ENCODE data around the gene EPHA6. TPM values are rescaled to one million over a fixed set of nuclear protein-coding genes. Genes with fewer than 3 reads are reported as not detected.

Gene EPHA6
- total RNA-seq, 1 experiment from 2014 or later, result 0.61 TPM

DNA sequence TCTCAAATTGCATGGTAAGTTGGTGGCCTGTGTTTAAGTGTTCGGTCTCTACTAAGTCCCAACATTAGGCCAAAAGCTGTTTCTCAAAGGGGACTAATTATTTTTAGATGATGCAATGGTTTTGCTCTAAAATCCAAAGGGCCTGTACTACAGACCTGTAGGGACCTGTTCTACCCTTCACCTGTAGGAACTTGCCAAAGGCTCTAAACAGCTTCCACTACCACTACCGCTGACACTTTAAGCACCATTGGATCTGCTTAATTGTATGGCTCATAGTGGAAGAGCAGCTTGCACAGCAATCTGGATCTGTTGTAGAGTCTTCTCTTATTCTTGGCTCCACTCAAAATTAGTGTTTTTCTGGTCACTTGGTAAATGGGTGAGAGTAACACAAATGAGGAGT, 346.8 kb downstream of the EPHA6 start:
- H3K27me3 Mint-ChIP-seq (ENCODE audit: low read depth), result no peaks in the 10 kb centered on the region
- H3K14ac ChIP-seq (ENCODE audit: insufficient read depth, low read length), result no peak overlapping the region
- H3K18ac ChIP-seq (ENCODE audit: insufficient read length, low read depth, low read length), result no peak overlapping the region
- H3K23me2 ChIP-seq (ENCODE audit: insufficient read length, low read depth, low read length, poor library complexity, severe bottlenecking), result no peaks in the 10 kb centered on the region
- 0 out of 5 replicates have a peak, but pooled peaks cover 0 to 3% of the 10 kb centered on the region in 2 experiments for H3K9me3 Mint-ChIP-seq
- WGBS (ENCODE audit: extremely low coverage, insufficient read length, low lambda C conversion rate), result no CpG with 5 or more reads among the region's 2 CpGs
- no peaks in the 10 kb centered on the region for H3K4me1 ChIP-seq (ENCODE audit: insufficient read depth, low read length)
- H3K4ac ChIP-seq (ENCODE audit: low read depth, low read length), result no peak overlapping the region
- no peak overlapping the region for H2BK15ac ChIP-seq (ENCODE audit: low read depth, low read length)
- H3K36me3 Mint-ChIP-seq (ENCODE audit: insufficient read depth in 1 of 3, low read depth in 3 of 3), result 0 out of 7 replicates have a peak, but pooled peaks cover 0 to 2% (median 0%) of the 10 kb centered on the region in 3 experiments
- no peak overlapping the region for H3K56ac ChIP-seq (ENCODE audit: insufficient read length, low read depth, low read length)
- TF ChIP-seq, protein P1, sequence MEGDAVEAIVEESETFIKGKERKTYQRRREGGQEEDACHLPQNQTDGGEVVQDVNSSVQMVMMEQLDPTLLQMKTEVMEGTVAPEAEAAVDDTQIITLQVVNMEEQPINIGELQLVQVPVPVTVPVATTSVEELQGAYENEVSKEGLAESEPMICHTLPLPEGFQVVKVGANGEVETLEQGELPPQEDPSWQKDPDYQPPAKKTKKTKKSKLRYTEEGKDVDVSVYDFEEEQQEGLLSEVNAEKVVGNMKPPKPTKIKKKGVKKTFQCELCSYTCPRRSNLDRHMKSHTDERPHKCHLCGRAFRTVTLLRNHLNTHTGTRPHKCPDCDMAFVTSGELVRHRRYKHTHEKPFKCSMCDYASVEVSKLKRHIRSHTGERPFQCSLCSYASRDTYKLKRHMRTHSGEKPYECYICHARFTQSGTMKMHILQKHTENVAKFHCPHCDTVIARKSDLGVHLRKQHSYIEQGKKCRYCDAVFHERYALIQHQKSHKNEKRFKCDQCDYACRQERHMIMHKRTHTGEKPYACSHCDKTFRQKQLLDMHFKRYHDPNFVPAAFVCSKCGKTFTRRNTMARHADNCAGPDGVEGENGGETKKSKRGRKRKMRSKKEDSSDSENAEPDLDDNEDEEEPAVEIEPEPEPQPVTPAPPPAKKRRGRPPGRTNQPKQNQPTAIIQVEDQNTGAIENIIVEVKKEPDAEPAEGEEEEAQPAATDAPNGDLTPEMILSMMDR (conservative IDR thresholded peaks at IDR 0.05), result no peak
- H2BK5ac ChIP-seq (ENCODE audit: insufficient read length, low read length), result no peak overlapping the region
- no peak overlapping the region for H3T11ph ChIP-seq (ENCODE audit: low read length)
- H3K79me2 ChIP-seq (ENCODE audit: insufficient read depth, low read length), result no peaks in the 10 kb centered on the region
- no peak overlapping the region for H4K91ac ChIP-seq (ENCODE audit: insufficient read length, low read depth, low read length)
- H3K9ac ChIP-seq (ENCODE audit: extremely low read depth, insufficient read length, low read length), result no peak overlapping the region
- H3K79me1 ChIP-seq (ENCODE audit: insufficient read depth, low read depth, low read length, poor library complexity, severe bottlenecking), result no peaks in the 10 kb centered on the region
- H2AFZ ChIP-seq (ENCODE audit: low read length), result no peak overlapping the region
- no peak overlapping the region for H2BK12ac ChIP-seq (ENCODE audit: insufficient read length, low read depth, low read length)
- no peak overlapping the region for H3K4me3 Mint-ChIP-seq
- no peaks in the 10 kb centered on the region; a peak in 1 of 4 replicates for H3K4me1 Mint-ChIP-seq
- H2BK120ac ChIP-seq (ENCODE audit: low read depth, low read length, poor library complexity, severe bottlenecking), result no peak overlapping the region
- H3K4me2 ChIP-seq (ENCODE audit: insufficient read depth, insufficient read length, low read length), result no peak overlapping the region
- H2BK20ac ChIP-seq (ENCODE audit: low read depth, low read length, poor library complexity, severe bottlenecking), result no peak overlapping the region
- no peak for DNase-seq
- H3K27ac ChIP-seq (ENCODE audit: insufficient read length, low read depth, low read length), result no peak overlapping the region
- H3K27me3 ChIP-seq (ENCODE audit: insufficient read depth, low read length), result no peaks in the 10 kb centered on the region; the same call in 1 of the 2 replicates
- H2AK5ac ChIP-seq (ENCODE audit: insufficient read length, low read length), result no peak overlapping the region
- H3K23ac ChIP-seq (ENCODE audit: insufficient read length, low read depth, low read length), result no peak overlapping the region
- H3K27ac Mint-ChIP-seq, result no peak overlapping the region
- H4K5ac ChIP-seq (ENCODE audit: insufficient read length, low read depth, low read length), result no peak overlapping the region
- H4K8ac ChIP-seq (replicated peaks; ENCODE audit: insufficient read length, low read depth, low read length), result no peak overlapping the region
- no peaks in the 10 kb centered on the region for H3K9me3 ChIP-seq (ENCODE audit: control insufficient read depth, low read depth, low read length)
- H4K20me1 ChIP-seq (ENCODE audit: control insufficient read depth, insufficient read depth, insufficient read length), result no peaks in the 10 kb centered on the region
